Hindlimb muscle (tissue), 1 donor: ENCODE results near the gene KRTAP1-4. TPM values are rescaled to one million over a fixed set of nuclear protein-coding genes. Genes with fewer than 3 reads are reported as not detected.
"Not testable (repeated sequence)": the region's sequence is repeated elsewhere in the genome, so short reads cannot be mapped to it uniquely, and the experiment has no call there.

ENCODE experiments used
- DNase-seq: peaks from one replicate; pipeline ENCODE4 v3.0.0-alpha.2; 2013
- polyA plus RNA-seq: library from polyadenylated mRNA; unstranded; fragments of 120-200 nt; gene quantifications from one replicate; pipeline ENCODE4 v1.2.1, GENCODE V29; 2013; ENCODE audit not compliant: insufficient read length

The KRTAP1-4 gene, protein sequence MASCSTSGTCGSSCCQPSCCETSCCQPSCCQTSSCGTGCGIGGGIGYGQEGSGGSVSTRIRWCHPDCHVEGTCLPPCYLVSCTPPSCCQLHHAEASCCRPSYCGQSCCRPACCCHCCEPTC
- polyA plus RNA-seq, result not detected

GRCh38 chr17:41029633-41030245 lies at the start of gene KRTAP1-4:
Gene KRTAP1-4, minus strand, starts transcription at chr17:41030195. Its CDS starts 117 bp downstream, at chr17:41030078.
- DNase-seq, result no peak

DNA sequence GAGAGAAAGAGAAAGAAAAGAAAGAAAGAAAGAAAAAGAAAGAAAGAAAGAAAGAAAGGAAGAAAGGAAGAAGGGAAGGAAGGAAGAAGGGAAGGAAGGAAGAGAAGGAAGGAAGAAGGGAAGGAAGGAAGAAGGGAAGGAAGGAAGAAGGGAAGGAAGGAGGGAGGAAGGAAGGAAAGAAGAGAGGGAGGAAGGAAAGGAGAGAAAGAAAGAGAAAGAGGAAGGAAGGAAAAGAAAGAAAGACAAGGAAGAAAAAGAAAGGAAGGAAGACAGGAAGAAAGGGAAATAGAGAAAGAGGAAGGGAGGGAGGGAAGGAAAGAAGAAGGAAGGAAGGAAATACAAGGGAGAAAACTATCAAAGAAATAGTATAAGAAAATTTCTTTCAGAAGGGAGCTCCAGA lies 46.8 kb upstream of the KRTAP1-4 start:
- no peak for DNase-seq

- no peak for DNase-seq
Measured at GRCh38 chr17:41073676-41074075, 43.7 kb upstream of the KRTAP1-4 start.

DNA sequence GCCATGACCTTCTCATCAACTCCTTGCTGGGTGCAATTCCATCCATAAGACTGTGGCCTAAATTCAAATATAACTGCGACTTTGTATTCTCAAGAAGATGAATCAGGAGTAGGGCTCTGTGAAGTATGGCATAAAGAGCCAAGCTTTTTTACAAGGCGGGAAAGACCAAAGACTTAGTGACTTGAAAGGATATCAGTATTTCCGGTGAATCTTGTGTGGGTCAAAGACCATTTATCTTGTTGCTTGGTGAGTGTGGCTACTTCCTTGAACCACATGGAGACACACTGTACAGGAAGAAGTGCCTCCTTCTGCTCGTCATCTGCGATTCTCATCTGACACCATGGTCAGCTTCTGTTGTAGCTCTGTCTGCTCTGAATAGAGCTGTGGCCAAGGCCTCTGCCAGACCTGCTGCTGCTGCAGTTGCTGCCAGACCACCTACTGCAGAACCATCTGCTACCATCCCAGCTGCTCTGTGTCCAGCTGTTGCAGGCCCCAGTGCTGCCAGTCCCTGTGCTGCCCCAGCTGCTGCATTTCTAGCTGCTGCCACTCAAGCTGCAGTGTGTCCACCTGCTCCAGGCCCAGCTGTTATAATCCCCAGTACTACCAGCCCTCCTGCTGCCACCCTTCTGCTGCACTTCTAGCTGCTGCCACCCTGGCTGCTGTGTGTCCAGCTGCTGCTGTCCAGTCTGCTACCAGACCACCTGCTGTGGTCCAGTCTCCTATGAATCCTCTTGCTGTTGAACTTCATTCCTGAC lies 41.8 kb upstream of the KRTAP1-4 start:
- no peak for DNase-seq

- no peak for DNase-seq
Measured at GRCh38 chr17:41069031-41069430, 39.0 kb upstream of the KRTAP1-4 start.

GRCh38 chr17:41067281-41067680 lies 37.3 kb upstream of the KRTAP1-4 start:
- no peak for DNase-seq

DNA sequence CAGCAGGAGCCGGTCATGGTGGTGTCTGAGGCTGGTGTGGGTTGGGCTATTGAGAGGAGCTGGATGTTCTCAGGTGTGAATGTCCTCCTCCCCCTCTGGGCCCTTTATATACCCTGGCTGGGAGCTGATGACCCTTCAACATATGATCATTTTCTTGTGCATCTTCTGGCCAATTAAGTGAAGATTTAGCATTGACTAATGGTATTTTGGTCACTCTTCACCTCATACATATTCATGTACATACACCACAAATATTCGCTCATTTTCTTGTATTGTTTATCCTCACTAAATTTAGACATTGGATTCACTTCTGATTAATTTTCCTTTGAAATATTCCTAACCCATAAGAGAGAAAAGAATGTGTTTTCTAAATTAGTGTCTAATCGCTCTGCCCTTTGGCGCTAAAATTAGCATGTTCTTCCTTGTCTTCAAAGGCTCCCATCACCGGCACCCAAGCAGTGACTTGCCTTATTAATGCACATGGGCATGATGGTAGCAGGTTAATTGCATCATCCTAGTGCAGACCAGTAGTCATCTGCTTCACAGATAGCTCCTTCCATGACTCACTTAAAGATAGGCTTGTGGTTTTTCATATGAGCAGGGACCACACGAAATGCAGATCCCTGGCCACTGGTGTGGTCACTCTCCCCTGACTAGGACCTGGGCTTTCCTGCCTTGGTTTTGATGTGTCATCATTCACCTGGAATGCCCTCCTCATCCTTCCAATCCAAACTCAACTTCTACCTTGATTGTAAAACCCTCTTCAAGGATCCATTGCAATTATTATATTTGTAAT lies 36.0 kb upstream of the KRTAP1-4 start, which contains the start of gene KRTAP2-4:
Gene KRTAP2-4 (minus strand): TSS at position 51 of the 796 bp plus-strand sequence. CDS start 34 bp downstream, at position 17.
- no peak for DNase-seq

DNA sequence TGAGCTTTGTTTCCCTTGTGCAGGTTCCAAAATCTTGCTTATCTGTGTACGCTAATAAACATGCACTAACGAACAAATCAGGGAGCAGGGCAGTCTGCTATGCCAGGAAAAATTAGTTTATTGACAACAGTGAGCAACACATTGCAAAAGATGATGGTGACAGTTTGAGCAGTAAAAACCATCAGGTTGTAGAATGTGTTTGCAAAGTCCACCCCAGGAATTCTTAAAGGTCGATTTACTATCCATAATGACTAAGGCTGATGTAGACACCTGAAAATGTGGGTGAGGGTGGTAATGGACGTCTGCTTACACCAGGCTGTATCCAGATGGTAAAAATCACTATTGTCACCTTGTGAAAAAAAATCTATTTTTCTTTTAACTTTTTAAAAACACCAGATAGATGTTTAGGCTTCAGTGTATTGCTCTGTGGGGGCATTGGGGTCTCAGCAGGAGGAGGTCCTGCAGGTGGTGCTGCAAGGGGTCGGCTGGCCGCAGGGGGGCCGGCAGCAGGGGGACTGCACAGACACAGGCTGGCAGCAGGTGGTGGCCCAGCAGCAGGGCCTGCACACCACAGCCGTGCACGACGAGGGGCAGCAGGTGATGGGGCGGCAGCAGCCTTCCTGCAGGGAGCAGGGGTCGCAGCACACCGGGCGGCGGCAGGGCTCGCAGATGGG lies 35.2 kb upstream of the KRTAP1-4 start:
- DNase-seq, result not testable (repeated sequence)

DNA sequence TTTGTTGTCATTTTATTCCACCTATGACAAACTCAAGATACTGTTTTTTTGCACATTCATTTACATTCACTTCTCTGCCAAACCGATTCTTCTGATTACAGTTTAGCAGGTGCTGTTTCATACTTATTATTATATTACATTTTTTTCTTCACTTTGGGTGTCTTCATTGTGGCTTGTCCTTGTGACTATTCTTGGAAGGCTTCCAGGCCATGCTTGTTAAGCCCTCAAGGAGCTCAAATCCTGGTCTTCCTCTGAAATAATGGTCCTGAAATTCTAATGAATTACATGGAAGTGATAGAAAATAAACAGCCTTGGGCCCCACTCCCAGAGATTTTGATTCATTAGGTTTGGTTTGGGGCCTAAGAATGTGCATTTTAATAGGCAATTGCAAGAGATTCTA lies 34.3 kb upstream of the KRTAP1-4 start:
- DNase-seq, result no peak

GRCh38 chr17:41063449-41063848 lies 33.5 kb upstream of the KRTAP1-4 start:
- no peak for DNase-seq

DNA sequence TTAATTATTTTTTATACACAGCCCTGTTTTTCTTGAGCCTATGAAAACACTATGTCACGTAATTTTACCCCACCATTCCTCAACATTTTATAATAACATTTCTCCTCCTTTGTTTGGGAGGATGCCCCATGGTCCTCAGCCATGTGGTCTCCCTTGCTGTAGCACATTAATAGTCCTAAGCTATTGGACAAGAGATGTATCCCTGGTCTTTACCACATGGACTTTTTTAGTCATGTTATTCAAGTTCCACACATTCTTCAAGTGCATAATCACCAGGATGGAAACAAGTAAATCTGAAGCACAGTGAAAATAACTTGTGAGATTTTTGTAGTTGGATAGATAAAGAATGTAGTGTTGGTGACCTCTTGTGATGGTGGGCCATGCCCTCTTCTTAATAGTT lies 32.0 kb upstream of the KRTAP1-4 start:
- DNase-seq, result no peak

DNA sequence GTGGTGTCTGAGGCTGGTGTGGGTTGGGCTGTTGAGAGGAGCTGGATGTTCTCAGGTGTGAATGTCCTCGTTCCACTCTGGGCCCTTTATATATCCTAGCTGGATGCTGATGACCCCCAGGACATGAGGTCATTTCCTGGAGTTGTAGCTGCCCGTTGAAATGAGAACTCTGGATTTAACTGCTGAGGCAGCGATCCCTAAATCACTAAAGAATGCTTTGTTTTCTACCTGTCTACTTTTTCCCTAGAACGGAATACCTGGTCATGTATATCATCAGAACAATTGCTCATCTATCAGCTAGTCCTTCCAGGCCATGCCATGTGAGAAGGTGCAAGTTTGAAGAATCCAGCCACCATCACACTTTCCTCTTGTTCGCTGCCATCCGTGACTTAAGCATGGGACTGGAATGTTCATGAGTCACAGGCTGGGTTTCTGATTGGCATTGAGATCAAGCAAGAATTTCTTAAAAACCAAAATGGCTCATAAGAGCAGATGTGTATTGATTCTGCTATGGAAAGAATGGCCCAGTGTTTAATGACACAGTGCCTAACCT lies 30.1 kb upstream of the KRTAP1-4 start, which contains the start of gene KRTAP2-3:
Gene KRTAP2-3 (minus strand): TSS at position 63 of the 553 bp plus-strand sequence. CDS start 64 bp downstream, outside the sequence.
- DNase-seq, result no peak

DNA sequence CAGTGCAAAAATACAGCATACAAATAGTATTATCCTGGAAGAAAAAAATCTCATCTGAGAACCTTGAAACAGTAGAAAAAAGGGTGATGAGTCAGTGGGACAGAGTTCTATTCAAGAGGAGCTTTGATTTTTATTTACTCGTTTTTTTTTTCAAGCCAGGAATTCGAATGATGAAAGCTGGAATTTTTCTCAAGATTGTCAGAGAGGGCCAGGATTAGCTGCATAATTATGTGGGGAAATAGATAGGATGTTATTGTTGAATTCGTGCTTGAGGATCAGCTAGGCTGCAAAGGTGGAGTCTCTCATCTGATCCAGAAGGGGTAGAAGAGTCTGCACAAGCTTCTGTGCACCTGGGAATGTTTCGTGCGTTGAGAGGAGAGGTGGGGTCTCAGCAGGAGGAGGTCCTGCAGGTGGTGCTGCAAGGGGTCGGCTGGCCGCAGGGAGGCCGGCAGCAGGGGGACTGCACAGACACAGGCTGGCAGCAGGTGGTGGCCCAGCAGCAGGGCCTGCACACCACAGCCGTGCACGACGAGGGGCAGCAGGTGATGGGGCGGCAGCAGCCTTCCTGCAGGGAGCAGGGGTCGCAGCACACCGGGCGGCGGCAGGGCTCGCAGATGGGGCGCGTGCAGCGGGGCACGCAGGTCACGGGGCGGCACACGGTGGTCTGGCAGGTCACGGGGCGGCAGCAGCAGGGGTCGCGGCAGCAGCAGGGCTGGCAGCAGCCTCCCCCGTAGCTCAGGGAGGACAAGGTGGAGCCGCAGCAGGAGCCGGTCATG lies 29.5 kb upstream of the KRTAP1-4 start:
- not testable (repeated sequence) for DNase-seq

- no peak for DNase-seq
Measured at GRCh38 chr17:41058741-41059140, 28.7 kb upstream of the KRTAP1-4 start.

DNA sequence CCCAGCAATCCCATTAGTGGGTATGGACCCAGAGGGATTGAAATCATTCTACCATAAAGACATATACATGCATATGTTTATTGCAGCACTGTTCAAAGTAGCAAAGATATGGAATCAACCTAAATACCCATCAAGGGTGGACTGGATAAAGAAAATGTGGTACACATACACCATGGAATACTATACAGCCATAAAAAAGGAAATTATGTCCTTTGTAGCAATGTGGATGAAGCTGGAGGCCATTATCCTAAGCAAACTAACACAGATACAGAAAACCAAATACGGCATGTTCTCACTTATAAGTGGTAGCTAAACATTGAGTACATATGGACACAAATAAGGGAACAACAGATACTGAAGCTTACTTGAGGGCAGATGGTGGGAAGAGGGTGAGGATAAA lies 27.6 kb upstream of the KRTAP1-4 start:
- DNase-seq, result no peak

- DNase-seq, result not testable (repeated sequence)
Measured at GRCh38 chr17:41055130-41055529, 25.1 kb upstream of the KRTAP1-4 start, which contains the start of gene KRTAP2-2. Gene KRTAP2-2, minus strand, starts transcription at chr17:41055230. Its CDS starts 19 bp downstream, at chr17:41055211.

DNA sequence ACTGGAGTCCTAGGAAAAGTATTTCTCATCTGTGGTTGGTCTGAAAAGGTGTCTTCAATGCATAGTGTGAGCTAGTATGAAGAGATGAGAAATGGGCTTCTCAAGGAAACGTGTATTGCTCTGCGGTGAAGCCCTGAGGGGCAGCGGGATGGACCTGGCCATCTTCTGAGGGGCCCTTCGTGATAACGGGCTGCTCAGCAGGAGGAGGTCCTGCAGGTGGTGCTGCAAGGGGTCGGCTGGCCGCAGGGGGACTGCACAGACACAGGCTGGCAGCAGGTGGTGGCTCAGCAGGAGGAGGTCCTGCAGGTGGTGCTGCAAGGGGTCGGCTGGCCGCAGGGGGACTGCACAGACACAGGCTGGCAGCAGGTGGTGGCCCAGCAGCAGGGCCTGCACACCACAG lies 24.6 kb upstream of the KRTAP1-4 start:
- DNase-seq, result not testable (repeated sequence)

DNA sequence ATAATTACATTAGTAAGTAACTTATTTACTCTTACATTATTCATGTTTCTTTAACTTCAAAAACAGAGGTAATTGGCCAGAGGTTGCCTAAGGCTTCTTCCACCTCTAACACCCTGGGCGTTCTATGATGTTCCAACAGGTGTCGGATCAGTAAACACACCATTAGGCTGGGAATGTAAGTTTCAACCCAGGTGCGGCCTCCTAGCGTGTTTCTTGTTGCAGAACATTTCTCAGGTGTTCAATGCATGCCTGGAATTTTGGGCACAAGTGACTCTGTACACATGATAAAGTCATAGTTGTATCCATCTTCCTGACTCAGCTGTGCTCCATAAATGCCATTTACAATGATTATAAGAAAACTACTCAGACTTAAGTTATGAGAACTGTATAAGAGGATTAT lies 24.0 kb upstream of the KRTAP1-4 start:
- DNase-seq, result no peak

DNA sequence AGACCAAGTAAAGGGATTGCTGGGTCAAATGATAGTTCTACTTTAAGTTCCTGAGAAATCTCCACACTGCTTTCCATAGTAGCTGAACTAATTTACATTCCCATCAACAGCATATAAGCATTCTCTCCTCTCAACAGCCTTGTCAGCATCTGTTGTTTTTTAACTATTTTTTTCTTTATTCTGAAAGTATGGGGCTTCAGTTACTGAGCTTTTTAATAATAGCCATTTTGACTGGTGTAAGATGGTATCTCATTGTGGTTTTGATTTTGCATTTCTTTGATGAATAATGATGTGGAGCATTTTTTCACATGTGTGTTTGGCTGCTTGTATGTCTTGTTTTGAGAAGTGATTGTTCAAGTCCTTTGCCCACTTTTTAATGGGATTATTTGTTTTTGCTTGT lies 22.6 kb upstream of the KRTAP1-4 start:
- no peak for DNase-seq

DNA sequence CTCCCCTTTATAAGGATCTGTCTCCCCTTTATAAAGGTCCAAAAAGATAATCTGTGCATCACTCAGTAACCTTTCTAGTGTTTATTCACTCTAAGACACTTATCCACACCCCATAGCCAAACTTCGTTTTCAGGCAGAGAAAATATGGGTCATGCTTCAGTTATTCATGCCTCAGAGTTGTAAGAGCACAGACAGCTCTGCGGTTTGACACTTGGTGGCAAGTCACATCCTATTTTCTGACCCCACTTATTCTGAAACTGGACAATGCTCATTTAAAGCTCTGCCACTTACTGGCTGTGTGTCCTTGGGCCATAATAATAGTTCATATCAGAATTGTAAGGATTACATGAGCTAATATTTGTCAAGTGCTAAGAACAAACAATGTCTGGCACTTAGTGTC lies 19.1 kb upstream of the KRTAP1-4 start:
- DNase-seq, result no peak

DNA sequence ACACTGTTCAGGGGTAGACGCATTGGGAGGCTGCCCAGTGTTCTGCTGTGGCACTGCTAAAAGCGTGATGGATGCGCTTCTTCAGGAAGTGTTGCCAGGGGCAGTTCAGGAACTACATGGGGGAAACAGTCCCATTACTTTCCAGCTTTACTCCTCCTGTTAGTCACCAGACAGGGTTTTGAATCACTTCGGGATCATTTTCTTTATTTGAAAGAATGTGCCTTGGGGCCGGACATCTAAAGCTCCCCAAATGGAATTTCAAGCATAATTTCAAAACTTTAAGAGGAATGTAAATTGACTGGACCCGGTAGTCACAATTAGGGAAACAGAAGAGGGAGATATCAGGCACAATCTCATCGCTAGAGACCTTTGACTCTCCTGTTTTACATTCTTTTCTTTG lies 18.4 kb upstream of the KRTAP1-4 start:
- DNase-seq, result no peak
